Suprapubic skin (tissue), 4 donors: Measurements from ENCODE around the gene ASTN2. TPM values are rescaled to one million over a fixed set of nuclear protein-coding genes. Genes with fewer than 3 reads are reported as not detected.
"Not testable (repeated sequence)": the region's sequence is repeated elsewhere in the genome, so short reads cannot be mapped to it uniquely, and the experiment has no call there.

Experiments
- DNase-seq, 2 donors: peaks; one replicate each; pipeline ENCODE4 v3.0.0-alpha.2; 2019; ENCODE audit warnings: low spot score in 2 of 2
- H3K27ac ChIP-seq: fragments of 200-600 bp; sonication (generic); one replicate; pipeline ENCODE4 v1.5.1; 2019
- H3K27me3 ChIP-seq: fragments of 200-600 bp; sonication (generic); one replicate; pipeline ENCODE4 v1.5.1; 2019
- H3K36me3 ChIP-seq: fragments of 200-600 bp; sonication (generic); one replicate; pipeline ENCODE4 v1.5.1; 2019
- H3K4me1 ChIP-seq: fragments of 200-600 bp; sonication (generic); one replicate; pipeline ENCODE4 v1.5.1; 2019
- H3K4me3 ChIP-seq: fragments of 200-600 bp; sonication (generic); one replicate; pipeline ENCODE4 v1.5.1; 2019; ENCODE audit warnings: mild to moderate bottlenecking
- H3K9me3 ChIP-seq: fragments of 200-600 bp; sonication (generic); one replicate; pipeline ENCODE4 v1.5.1; 2019
- EP300 ChIP-seq: sonication (generic); formaldehyde crosslinking; IDR thresholded peaks from one replicate; pipeline ENCODE4 v1.6.1; 2017; ENCODE audit warnings: antibody characterized with exemption
- POLR2A ChIP-seq, 2 donors: fragments of 450-650 bp; IDR thresholded peaks; one replicate each; pipeline ENCODE4 v1.6.1; 2017; ENCODE audit warnings: antibody characterized with exemption in 2 of 2, mild to moderate bottlenecking in 2 of 2, moderate library complexity in 2 of 2
- POLR2AphosphoS5 ChIP-seq, 3 donors: sonication (generic); formaldehyde crosslinking; IDR thresholded peaks; one replicate each; pipeline ENCODE4 v1.6.1; 2017; ENCODE audit warnings: antibody characterized with exemption in 3 of 3
- whole genome bisulfite sequencing: methylation state at CpG from one replicate; pipeline ENCODE4 v1.1.5; 2018; 5-methylcytosine and 5-hydroxymethylcytosine counted together
- total RNA-seq, 4 donors: library from RNA; depleted of rRNA; stranded (reverse); fragments of >200 nt; gene quantifications; one replicate each; pipeline ENCODE4 v1.1.0, GENCODE V29; 2016
- TF ChIP-seq, protein P1 (sequence below), 2 donors: fragments of 200-600 bp in 1 of 2; fragments of 450-650 bp in 1 of 2; sonication (generic) in 1 of 2; IDR thresholded peaks; one replicate each; pipeline ENCODE4 v1.5.1; 2016 to 2019; ENCODE audit warnings: antibody characterized with exemption in 2 of 2, mild to moderate bottlenecking in 1 of 2, moderate library complexity in 1 of 2

ASTN2 gene
- total RNA-seq, 4 donors from 2014 or later, result 2.0 to 6.9 (median 3.8) TPM

- H3K9me3 ChIP-seq, result no peaks in the 10 kb centered on the region
- H3K27ac ChIP-seq, result no peak overlapping the region
- TF ChIP-seq POLR2A (IDR thresholded peaks at IDR 0.05) (no peak), POLR2AphosphoS5 (IDR thresholded peaks at IDR 0.05) (no peak), EP300 (no peak)
- TF ChIP-seq, protein P1, sequence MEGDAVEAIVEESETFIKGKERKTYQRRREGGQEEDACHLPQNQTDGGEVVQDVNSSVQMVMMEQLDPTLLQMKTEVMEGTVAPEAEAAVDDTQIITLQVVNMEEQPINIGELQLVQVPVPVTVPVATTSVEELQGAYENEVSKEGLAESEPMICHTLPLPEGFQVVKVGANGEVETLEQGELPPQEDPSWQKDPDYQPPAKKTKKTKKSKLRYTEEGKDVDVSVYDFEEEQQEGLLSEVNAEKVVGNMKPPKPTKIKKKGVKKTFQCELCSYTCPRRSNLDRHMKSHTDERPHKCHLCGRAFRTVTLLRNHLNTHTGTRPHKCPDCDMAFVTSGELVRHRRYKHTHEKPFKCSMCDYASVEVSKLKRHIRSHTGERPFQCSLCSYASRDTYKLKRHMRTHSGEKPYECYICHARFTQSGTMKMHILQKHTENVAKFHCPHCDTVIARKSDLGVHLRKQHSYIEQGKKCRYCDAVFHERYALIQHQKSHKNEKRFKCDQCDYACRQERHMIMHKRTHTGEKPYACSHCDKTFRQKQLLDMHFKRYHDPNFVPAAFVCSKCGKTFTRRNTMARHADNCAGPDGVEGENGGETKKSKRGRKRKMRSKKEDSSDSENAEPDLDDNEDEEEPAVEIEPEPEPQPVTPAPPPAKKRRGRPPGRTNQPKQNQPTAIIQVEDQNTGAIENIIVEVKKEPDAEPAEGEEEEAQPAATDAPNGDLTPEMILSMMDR (IDR thresholded peaks at IDR 0.05), result no peak
- no peak overlapping the region for H3K4me3 ChIP-seq
- WGBS, result 34% methylated on average over 7 of the region's 7 CpGs
- no peak for DNase-seq
- no peaks in the 10 kb centered on the region for H3K27me3 ChIP-seq
- peaks cover 3% of the 10 kb centered on the region for H3K4me1 ChIP-seq
- no peaks in the 10 kb centered on the region for H3K36me3 ChIP-seq
Observed at GRCh38 chr9:116843863-116844620, 570.8 kb downstream of the ASTN2 start.

GRCh38 chr9:116842658-116843057 lies 572.2 kb downstream of the ASTN2 start:
- WGBS, result 84% methylated on average over 6 of the region's 6 CpGs
- H3K36me3 ChIP-seq, result no peaks in the 10 kb centered on the region
- DNase-seq, result no peak
- H3K27me3 ChIP-seq, result no peaks in the 10 kb centered on the region
- H3K9me3 ChIP-seq, result no peaks in the 10 kb centered on the region
- H3K27ac ChIP-seq, result no peak overlapping the region
- TF ChIP-seq, protein P1 (IDR thresholded peaks at IDR 0.05), result no peak
- no peak for TF ChIP-seq EP300
- no peak for TF ChIP-seq POLR2A (IDR thresholded peaks at IDR 0.05)
- no peak for TF ChIP-seq POLR2AphosphoS5 (IDR thresholded peaks at IDR 0.05)
- H3K4me1 ChIP-seq, result peaks cover 6% of the 10 kb centered on the region
- H3K4me3 ChIP-seq, result no peak overlapping the region

GRCh38 chr9:116838468-116838867 lies 576.4 kb downstream of the ASTN2 start:
- H3K9me3 ChIP-seq, H3K27ac ChIP-seq, DNase-seq, H3K27me3 ChIP-seq, H3K4me3 ChIP-seq, H3K36me3 ChIP-seq: not testable (repeated sequence)
- 76% methylated on average over 7 of the region's 7 CpGs for WGBS
- peaks cover 13% of the 10 kb centered on the region for H3K4me1 ChIP-seq

DNA sequence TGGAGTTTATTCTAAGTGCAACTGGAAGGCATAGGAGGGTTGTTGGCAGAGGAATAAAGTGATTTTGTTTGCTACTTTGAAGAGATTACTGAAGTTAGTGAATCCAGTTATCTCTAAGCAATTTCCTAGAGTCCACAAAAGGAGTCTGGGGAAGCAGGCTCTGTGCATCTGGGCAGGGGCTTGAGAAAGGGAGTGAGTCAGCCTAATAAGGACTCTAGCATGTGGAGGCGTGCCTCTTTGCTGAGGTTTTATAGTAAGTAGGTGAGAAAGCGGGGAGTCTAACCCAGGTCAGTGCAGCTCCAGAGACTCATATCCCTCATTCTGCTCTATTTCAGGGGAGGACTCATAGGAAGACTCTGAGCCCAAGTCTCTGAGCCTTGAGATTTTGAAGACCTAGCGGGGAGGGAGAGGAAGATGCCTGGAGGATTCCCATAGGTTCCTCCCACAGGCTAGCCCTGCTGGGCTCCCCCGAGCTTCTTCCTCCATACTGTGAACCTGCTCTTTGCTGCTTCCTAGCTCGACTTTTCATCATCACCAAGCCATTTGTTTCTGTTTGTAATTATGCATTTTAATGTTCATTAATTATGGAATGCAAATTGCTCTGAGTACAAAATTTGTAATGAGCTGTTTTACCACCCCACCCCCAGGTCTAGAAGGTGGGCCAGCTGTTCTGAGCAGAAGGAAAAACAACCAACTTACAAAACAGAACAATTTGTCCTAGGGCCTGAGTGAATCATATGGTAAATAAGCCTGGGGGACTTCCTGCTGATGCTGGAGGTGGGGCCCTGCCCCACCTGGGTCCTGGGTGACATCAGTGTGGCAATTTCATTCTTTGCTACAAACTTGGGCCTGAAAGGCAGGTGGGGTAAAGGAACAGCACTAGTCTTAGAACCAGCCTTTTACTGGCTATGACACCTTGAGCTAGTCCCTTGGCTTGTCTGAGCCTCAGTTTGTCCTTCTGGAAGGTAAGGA lies 577.6 kb downstream of the ASTN2 start:
- no peak overlapping the region for H3K4me3 ChIP-seq
- no peak for DNase-seq
- H3K9me3 ChIP-seq, result no peaks in the 10 kb centered on the region
- H3K27me3 ChIP-seq, result no peaks in the 10 kb centered on the region
- H3K4me1 ChIP-seq, result peaks cover 13% of the 10 kb centered on the region
- TF ChIP-seq, protein P1 (IDR thresholded peaks at IDR 0.05), result no peak
- TF ChIP-seq POLR2A (IDR thresholded peaks at IDR 0.05) (no peak), EP300 (no peak), POLR2AphosphoS5 (IDR thresholded peaks at IDR 0.05) (no peak)
- H3K27ac ChIP-seq, result peak overlapping the region; percentile 56
- WGBS, result 53% methylated on average over 5 of the region's 5 CpGs
- no peaks in the 10 kb centered on the region for H3K36me3 ChIP-seq

DNA sequence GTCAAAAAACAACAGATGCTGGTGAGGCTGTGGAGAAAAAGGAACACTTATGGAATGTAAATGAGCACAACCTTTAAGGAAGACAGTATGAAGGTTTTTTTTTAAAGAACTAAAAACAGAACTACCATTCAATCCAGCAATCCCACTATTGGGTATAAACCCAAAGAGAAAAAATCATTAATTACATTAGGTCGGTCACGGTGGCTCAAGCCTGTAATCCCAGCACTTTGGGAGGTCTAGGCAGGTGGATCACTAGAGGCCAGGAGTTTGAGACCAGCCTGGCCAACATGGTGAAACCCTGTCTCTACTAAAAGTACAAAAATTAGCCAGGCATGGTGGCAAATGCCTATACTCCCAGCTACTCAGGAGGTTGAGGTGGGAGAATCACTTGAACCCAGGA lies 584.5 kb downstream of the ASTN2 start:
- DNase-seq, H3K4me3 ChIP-seq, H3K27me3 ChIP-seq, H3K36me3 ChIP-seq, H3K4me1 ChIP-seq, H3K27ac ChIP-seq, H3K9me3 ChIP-seq: not testable (repeated sequence)
- WGBS, result 92% methylated on average over 2 of the region's 2 CpGs

DNA sequence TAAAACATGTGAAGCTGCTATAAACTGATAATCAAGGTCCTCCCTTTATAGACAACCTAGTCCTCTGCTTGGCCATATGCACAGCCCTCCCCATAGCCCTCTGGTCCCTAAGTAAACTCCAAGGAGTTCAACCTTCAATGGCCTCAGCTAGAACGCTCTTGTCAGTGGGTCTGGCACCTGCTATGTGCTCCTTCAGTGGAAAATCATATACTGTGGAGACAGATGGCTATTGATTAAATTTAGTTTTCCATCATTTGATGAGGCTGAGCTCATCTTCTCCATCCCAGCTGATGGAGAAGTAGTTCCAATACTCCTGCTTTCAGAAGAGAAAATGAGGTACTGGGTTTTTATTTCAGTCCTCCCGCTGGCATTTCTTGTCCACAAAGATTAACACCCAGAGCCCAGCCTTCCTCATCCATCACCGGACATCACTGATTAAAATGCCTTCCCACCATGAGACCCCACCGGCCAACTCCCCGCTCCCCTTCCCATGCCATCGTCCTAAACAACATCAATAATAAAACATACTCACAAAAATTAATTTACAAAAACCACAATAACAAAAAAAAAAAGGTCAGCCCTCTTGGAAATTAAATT lies 593.1 kb downstream of the ASTN2 start:
- no peaks in the 10 kb centered on the region for H3K27me3 ChIP-seq
- WGBS, result 91% methylated on average over 6 of the region's 6 CpGs
- no peaks in the 10 kb centered on the region for H3K36me3 ChIP-seq
- H3K4me1 ChIP-seq, result no peaks in the 10 kb centered on the region
- H3K27ac ChIP-seq, result no peak overlapping the region
- DNase-seq, result no peak
- H3K4me3 ChIP-seq, result no peak overlapping the region
- H3K9me3 ChIP-seq, result no peaks in the 10 kb centered on the region
- no peak for TF ChIP-seq POLR2A (IDR thresholded peaks at IDR 0.05)
- no peak for TF ChIP-seq EP300
